GM12891 (cell line): ENCODE data around the gene MIGA1.
A peak's percentile ranks its signal among the peaks of the same experiment; 100 is the strongest.

Source experiments
- DNase-seq: peaks from one replicate; pipeline ENCODE4 v3.0.0; 2011; ENCODE audit warnings: low spot score; ENCODE audit not compliant: insufficient read length
- FAIRE-seq: peaks from 2 replicates; lab custom pipeline; 2011; peaks lifted over from hg19 to GRCh38; lab: Jason Lieb, UNC
- PAX5 ChIP-seq: IDR thresholded peaks from 2 replicates; pipeline ENCODE4 v1.6.1; 2011; ENCODE audit warnings: low read length, moderate library complexity, mild to moderate bottlenecking; ENCODE audit not compliant: insufficient read depth, severe bottlenecking
- POLR2A ChIP-seq: IDR thresholded peaks from 2 replicates; pipeline ENCODE4 v1.6.1; 2011; ENCODE audit warnings: low read depth, low read length, control low read depth
- POLR2AphosphoS5 ChIP-seq: IDR thresholded peaks from 2 replicates; pipeline ENCODE4 v1.6.1; 2011; ENCODE audit warnings: low read depth, low read length, control low read depth
- POU2F2 ChIP-seq: IDR thresholded peaks from 2 replicates; pipeline ENCODE4 v1.6.1; 2011; ENCODE audit warnings: low read depth, mild to moderate bottlenecking, control low read depth, low read length, moderate library complexity
- SPI1 ChIP-seq: IDR thresholded peaks from 2 replicates; pipeline ENCODE4 v1.6.1; 2011; ENCODE audit warnings: low read depth, low read length, control low read depth
- TAF1 ChIP-seq: IDR thresholded peaks from 2 replicates; pipeline ENCODE4 v1.6.1; 2011; ENCODE audit warnings: low read depth, low read length, control low read depth

MIGA1 gene

GRCh38 chr1:77834771-77835334 is 55.4 kb downstream of the MIGA1 start:
- TF ChIP-seq POU2F2 = no peak
- no peak for TF ChIP-seq TAF1
- TF ChIP-seq POLR2AphosphoS5 = no peak
- TF ChIP-seq PAX5 = no peak
- no peak for TF ChIP-seq POLR2A
- no peak for TF ChIP-seq SPI1
- DNase-seq = no peak
- FAIRE-seq = no peak

GRCh38 chr1:77841574-77841973 is 62.1 kb downstream of the MIGA1 start:
- FAIRE-seq (no peak), DNase-seq (no peak)
- TF ChIP-seq TAF1 (no peak), SPI1 (no peak), POLR2A (no peak), PAX5 (no peak), POU2F2 (no peak), POLR2AphosphoS5 (no peak)

- DNase-seq = no peak
- no peak for FAIRE-seq
- no peak for TF ChIP-seq SPI1
Observed at GRCh38 chr1:77845951-77846350, 66.5 kb downstream of the MIGA1 start.

GRCh38 chr1:77846966-77847365 is 67.5 kb downstream of the MIGA1 start:
- TF ChIP-seq POLR2AphosphoS5 (no peak), POLR2A (no peak), SPI1 (no peak), PAX5 (no peak), POU2F2 (no peak), TAF1 (no peak)
- FAIRE-seq = no peak
- DNase-seq = no peak

- TF ChIP-seq SPI1 (no peak), POU2F2 (no peak), PAX5 (no peak), TAF1 (no peak), POLR2AphosphoS5 (no peak), POLR2A (no peak)
- FAIRE-seq = peak; percentile 83
- no peak for DNase-seq
Observed at GRCh38 chr1:77847621-77848080, 68.2 kb downstream of the MIGA1 start.

GRCh38 chr1:77850082-77850481 is 70.6 kb downstream of the MIGA1 start:
- TF ChIP-seq POLR2A (no peak), PAX5 (no peak), POU2F2 (no peak), POLR2AphosphoS5 (no peak), TAF1 (no peak), SPI1 (no peak)
- FAIRE-seq (no peak), DNase-seq (no peak)

GRCh38 chr1:77857552-77857951 is 78.1 kb downstream of the MIGA1 start:
- no peak for TF ChIP-seq SPI1
- no peak for TF ChIP-seq POU2F2
- no peak for TF ChIP-seq POLR2AphosphoS5
- no peak for TF ChIP-seq TAF1
- TF ChIP-seq POLR2A = no peak
- no peak for TF ChIP-seq PAX5
- no peak for FAIRE-seq
- DNase-seq = no peak

- no peak for DNase-seq
- no peak for FAIRE-seq
- TF ChIP-seq PAX5 (no peak), SPI1 (no peak), POLR2A (no peak), POU2F2 (no peak), TAF1 (no peak), POLR2AphosphoS5 (no peak)
Observed at GRCh38 chr1:77858725-77859124, 79.3 kb downstream of the MIGA1 start.

GRCh38 chr1:77859248-77859647 is 79.8 kb downstream of the MIGA1 start:
- DNase-seq (no peak), FAIRE-seq (no peak)
- no peak for TF ChIP-seq SPI1
- TF ChIP-seq POU2F2 = no peak
- no peak for TF ChIP-seq TAF1
- TF ChIP-seq POLR2A = no peak

GRCh38 chr1:77866296-77866695 is 86.8 kb downstream of the MIGA1 start:
- TF ChIP-seq POLR2AphosphoS5 (no peak), POLR2A (no peak), TAF1 (no peak), POU2F2 (no peak), SPI1 (no peak), PAX5 (no peak)
- DNase-seq (no peak), FAIRE-seq (no peak)
